ENCODE data around the gene DENND1A. TPM values are rescaled to one million over a fixed set of nuclear protein-coding genes. Genes with fewer than 3 reads are reported as not detected.

DENND1A gene
- total and polyA plus RNA-seq, 2 experiments from 2014 or later, result 13.1 to 28.7 TPM

DNA sequence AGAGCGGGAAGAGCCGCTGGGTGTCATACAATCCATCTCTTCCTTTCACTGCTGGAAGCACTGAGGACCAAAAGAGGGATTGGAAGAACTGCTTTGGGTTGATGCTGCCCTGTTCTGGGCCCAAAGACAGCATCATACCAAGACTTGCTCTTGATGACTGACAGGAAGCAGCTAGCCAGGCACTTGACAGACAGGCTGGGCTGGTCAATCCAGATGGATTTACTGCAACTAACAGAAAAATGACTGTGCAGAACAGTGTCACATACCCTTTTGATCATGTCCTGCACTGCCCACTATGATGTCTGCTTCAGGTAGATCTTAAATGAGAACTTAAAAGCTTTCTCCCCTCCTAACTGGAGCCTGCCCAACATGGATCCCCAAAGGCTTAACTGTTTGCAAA lies 416.4 kb downstream of the DENND1A start (continued):
- TF ChIP-seq STAT1 (IDR thresholded peaks at IDR 0.05; ENCODE audit: unreplicated experiment) (no peak), JUNB (IDR thresholded peaks at IDR 0.05; ENCODE audit: unreplicated experiment) (no peak), EZH2phosphoT487 (IDR thresholded peaks at IDR 0.05; ENCODE audit: unreplicated experiment) (no peak)
- TF ChIP-seq, protein P1, sequence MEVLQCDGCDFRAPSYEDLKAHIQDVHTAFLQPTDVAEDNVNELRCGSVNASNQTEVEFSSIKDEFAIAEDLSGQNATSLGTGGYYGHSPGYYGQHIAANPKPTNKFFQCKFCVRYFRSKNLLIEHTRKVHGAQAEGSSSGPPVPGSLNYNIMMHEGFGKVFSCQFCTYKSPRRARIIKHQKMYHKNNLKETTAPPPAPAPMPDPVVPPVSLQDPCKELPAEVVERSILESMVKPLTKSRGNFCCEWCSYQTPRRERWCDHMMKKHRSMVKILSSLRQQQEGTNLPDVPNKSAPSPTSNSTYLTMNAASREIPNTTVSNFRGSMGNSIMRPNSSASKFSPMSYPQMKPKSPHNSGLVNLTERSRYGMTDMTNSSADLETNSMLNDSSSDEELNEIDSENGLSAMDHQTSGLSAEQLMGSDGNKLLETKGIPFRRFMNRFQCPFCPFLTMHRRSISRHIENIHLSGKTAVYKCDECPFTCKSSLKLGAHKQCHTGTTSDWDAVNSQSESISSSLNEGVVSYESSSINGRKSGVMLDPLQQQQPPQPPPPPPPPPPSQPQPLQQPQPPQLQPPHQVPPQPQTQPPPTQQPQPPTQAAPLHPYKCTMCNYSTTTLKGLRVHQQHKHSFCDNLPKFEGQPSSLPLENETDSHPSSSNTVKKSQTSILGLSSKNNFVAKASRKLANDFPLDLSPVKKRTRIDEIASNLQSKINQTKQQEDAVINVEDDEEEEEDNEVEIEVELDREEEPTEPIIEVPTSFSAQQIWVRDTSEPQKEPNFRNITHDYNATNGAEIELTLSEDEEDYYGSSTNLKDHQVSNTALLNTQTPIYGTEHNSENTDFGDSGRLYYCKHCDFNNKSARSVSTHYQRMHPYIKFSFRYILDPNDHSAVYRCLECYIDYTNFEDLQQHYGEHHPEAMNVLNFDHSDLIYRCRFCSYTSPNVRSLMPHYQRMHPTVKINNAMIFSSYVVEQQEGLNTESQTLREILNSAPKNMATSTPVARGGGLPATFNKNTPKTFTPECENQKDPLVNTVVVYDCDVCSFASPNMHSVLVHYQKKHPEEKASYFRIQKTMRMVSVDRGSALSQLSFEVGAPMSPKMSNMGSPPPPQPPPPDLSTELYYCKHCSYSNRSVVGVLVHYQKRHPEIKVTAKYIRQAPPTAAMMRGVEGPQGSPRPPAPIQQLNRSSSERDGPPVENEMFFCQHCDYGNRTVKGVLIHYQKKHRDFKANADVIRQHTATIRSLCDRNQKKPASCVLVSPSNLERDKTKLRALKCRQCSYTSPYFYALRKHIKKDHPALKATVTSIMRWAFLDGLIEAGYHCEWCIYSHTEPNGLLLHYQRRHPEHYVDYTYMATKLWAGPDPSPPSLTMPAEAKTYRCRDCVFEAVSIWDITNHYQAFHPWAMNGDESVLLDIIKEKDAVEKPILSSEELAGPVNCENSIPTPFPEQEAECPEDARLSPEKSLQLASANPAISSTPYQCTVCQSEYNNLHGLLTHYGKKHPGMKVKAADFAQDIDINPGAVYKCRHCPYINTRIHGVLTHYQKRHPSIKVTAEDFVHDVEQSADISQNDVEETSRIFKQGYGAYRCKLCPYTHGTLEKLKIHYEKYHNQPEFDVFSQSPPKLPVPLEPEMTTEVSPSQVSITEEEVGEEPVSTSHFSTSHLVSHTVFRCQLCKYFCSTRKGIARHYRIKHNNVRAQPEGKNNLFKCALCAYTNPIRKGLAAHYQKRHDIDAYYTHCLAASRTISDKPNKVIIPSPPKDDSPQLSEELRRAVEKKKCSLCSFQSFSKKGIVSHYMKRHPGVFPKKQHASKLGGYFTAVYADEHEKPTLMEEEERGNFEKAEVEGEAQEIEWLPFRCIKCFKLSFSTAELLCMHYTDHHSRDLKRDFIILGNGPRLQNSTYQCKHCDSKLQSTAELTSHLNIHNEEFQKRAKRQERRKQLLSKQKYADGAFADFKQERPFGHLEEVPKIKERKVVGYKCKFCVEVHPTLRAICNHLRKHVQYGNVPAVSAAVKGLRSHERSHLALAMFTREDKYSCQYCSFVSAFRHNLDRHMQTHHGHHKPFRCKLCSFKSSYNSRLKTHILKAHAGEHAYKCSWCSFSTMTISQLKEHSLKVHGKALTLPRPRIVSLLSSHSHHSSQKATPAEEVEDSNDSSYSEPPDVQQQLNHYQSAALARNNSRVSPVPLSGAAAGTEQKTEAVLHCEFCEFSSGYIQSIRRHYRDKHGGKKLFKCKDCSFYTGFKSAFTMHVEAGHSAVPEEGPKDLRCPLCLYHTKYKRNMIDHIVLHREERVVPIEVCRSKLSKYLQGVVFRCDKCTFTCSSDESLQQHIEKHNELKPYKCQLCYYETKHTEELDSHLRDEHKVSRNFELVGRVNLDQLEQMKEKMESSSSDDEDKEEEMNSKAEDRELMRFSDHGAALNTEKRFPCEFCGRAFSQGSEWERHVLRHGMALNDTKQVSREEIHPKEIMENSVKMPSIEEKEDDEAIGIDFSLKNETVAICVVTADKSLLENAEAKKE (CRISPR knock-in tag; IDR thresholded peaks at IDR 0.05), result no peak

DNA sequence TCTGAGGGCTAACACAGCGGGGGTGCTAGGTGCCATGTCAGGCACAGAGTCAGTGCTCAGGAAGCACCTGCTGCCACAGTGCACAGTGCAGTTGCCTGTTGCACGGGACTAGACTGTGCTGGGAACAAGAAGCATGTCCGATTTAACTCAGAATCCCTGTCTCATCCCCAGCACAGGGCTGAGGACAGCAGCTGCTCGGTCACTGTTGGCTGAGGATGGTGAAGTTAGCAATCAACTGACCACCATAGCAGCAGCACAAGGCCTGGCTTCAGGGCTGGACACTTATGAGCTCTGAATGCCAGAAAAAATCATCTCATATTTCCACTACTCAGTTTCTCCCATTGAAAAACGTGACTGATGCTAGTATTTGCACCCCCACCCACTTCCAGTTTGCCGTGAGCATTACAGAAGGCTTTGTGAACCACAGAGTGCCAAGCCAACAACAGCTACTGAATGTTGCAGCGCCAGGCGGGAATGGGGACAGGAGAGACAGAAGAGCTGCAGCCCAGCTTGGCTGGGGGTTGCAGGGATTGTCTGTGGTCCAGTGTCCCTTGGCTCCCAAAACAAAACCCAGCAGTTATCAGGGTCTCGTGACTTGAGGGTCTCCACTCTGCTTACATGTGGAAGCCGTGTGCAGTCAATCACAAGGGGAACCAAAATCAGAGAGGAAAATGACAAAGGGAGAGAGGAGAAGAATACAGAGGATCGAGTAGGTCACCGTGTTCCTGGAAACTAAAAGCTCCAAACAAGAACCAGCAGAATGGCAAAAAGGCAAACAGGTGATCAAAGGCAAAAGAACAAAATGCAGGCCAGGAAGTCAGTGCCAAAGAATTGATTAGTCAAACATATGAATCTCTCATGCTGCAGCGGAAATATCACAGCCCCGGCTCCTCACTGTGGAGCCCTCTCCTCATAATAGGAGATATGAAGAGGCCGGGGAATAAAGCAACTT lies 418.3 kb downstream of the DENND1A start:
- Histone ChIP-seq H2AFZ (no peak overlapping the region), H3K36me3 (ENCODE audit: insufficient read depth) (no peaks in the 10 kb centered on the region), H3K27me3 (ENCODE audit: insufficient read depth) (no peaks in the 10 kb centered on the region), H4K20me1 (replicated peaks; ENCODE audit: insufficient read depth) (no peaks in the 10 kb centered on the region; the same call in 1 of the 2 replicates), H3K4me1 (ENCODE audit: insufficient read depth) (no peaks in the 10 kb centered on the region), H3F3A (replicated peaks; ENCODE audit: low read depth) (no peaks in the 10 kb centered on the region), H3K9me2 (ENCODE audit: insufficient read depth) (no peaks in the 10 kb centered on the region), H3K4me3 (no peak overlapping the region), H3K4me2 (no peak overlapping the region), H3K27ac (ENCODE audit: low read depth) (no peak overlapping the region), H3K79me2 (replicated peaks; ENCODE audit: insufficient read depth) (no peaks in the 10 kb centered on the region)
- Mint-ChIP-seq H3K27me3 (ENCODE audit: insufficient read depth, low read depth, poor library complexity) (peaks cover 3% of the 10 kb centered on the region), H3K9me3 (no peaks in the 10 kb centered on the region), H3K4me3 (no peak overlapping the region), H3K36me3 (ENCODE audit: low read depth) (no peaks in the 10 kb centered on the region), H3K4me1 (no peaks in the 10 kb centered on the region), H3K27ac (no peak overlapping the region)
- DNase-seq (ENCODE audit: low spot score), result no peak
- ATAC-seq, result no peak
- no peak for TF ChIP-seq JUNB (IDR thresholded peaks at IDR 0.05; ENCODE audit: unreplicated experiment)
- TF ChIP-seq POLR2AphosphoS5 (IDR thresholded peaks at IDR 0.05; ENCODE audit: low read depth), result no peak
- TF ChIP-seq ZNF114 (CRISPR knock-in tag; IDR thresholded peaks at IDR 0.05), result no peak
- no peak for TF ChIP-seq EZH2phosphoT487 (IDR thresholded peaks at IDR 0.05; ENCODE audit: unreplicated experiment)
- TF ChIP-seq, protein P2, sequence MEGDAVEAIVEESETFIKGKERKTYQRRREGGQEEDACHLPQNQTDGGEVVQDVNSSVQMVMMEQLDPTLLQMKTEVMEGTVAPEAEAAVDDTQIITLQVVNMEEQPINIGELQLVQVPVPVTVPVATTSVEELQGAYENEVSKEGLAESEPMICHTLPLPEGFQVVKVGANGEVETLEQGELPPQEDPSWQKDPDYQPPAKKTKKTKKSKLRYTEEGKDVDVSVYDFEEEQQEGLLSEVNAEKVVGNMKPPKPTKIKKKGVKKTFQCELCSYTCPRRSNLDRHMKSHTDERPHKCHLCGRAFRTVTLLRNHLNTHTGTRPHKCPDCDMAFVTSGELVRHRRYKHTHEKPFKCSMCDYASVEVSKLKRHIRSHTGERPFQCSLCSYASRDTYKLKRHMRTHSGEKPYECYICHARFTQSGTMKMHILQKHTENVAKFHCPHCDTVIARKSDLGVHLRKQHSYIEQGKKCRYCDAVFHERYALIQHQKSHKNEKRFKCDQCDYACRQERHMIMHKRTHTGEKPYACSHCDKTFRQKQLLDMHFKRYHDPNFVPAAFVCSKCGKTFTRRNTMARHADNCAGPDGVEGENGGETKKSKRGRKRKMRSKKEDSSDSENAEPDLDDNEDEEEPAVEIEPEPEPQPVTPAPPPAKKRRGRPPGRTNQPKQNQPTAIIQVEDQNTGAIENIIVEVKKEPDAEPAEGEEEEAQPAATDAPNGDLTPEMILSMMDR (conservative IDR thresholded peaks at IDR 0.05; ENCODE audit: low read depth in 2 of 2), result no peak
- TF ChIP-seq CREB1 (CRISPR knock-in tag; IDR thresholded peaks at IDR 0.05; ENCODE audit: low read depth), result no peak
- no peak for TF ChIP-seq NANOG (IDR thresholded peaks at IDR 0.05; ENCODE audit: borderline replicate concordance)
- no peak for TF ChIP-seq EZH2 (IDR thresholded peaks at IDR 0.05; ENCODE audit: low read depth, unreplicated experiment)
- no peak for TF ChIP-seq STAT1 (IDR thresholded peaks at IDR 0.05; ENCODE audit: unreplicated experiment)
- TF ChIP-seq ZNF331 (CRISPR knock-in tag; IDR thresholded peaks at IDR 0.05; ENCODE audit: low read depth), result no peak
- TF ChIP-seq, protein P3, sequence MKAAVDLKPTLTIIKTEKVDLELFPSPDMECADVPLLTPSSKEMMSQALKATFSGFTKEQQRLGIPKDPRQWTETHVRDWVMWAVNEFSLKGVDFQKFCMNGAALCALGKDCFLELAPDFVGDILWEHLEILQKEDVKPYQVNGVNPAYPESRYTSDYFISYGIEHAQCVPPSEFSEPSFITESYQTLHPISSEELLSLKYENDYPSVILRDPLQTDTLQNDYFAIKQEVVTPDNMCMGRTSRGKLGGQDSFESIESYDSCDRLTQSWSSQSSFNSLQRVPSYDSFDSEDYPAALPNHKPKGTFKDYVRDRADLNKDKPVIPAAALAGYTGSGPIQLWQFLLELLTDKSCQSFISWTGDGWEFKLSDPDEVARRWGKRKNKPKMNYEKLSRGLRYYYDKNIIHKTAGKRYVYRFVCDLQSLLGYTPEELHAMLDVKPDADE (IDR thresholded peaks at IDR 0.05), result no peak
